ENCODE measurements around the gene FRS3. TPM values are rescaled to one million over a fixed set of nuclear protein-coding genes. Genes with fewer than 3 reads are reported as not detected.

FRS3 gene
- total RNA-seq, 1 experiment from 2014 or later, result 3.0 TPM

- BruUV-seq (replicated peaks), result no TSS peak
- ATAC-seq, result no peak
- in situ Hi-C loops (cut with HindIII; ENCODE audit: low pct_unique_long_range_greater_than_20kb, low sequenced_read_pairs), result no loop called here
These were observed 11.0 kb downstream of the FRS3 start for GRCh38 chr6:41768545-41769308.

More at GRCh38 chr6:41768545-41769308, 11.0 kb downstream of the FRS3 start:
- Histone ChIP-seq H3K27ac (ENCODE audit: low read length) (no peak overlapping the region), H3K4me1 (ENCODE audit: control insufficient read depth, insufficient read depth, low read length) (peaks cover 8% of the 10 kb centered on the region), H3K9me3 (ENCODE audit: control insufficient read depth, insufficient read depth, low read depth, low read length) (no peaks in the 10 kb centered on the region), H3K27me3 (ENCODE audit: control insufficient read depth, insufficient read depth, low read length) (no peaks in the 10 kb centered on the region), H3K36me3 (ENCODE audit: control insufficient read depth, insufficient read depth, low read length) (no peaks in the 10 kb centered on the region), H3K4me3 (ENCODE audit: low read depth in 2 of 2, low read length in 2 of 2) (no peak overlapping the region)
- CTCF ChIA-PET, result no interaction called here
- TF ChIP-seq POLR2AphosphoS5 (IDR thresholded peaks at IDR 0.05; ENCODE audit: low read depth, low read length) (no peak), CTCF (IDR thresholded peaks at IDR 0.05) (no peak), REST (IDR thresholded peaks at IDR 0.05; ENCODE audit: insufficient read depth in 1 of 2, low read depth in 2 of 2, low read length in 1 of 2) (no peak), SIN3A (IDR thresholded peaks at IDR 0.05; ENCODE audit: borderline replicate concordance, insufficient read depth, low read depth, low read length) (no peak), TCF7L2 (IDR thresholded peaks at IDR 0.05; ENCODE audit: low read depth, low read length) (no peak)
- POLR2A ChIA-PET, result no interaction called here
- intact Hi-C loops (cut with micrococcal nuclease; ENCODE audit: unreplicated experiment), result no loop called here
- no peak for DNase-seq (ENCODE audit: low read depth, low spot score)
